NCI-H345 treated with DMSO at 0.1 percent for 48 hours (cell line): Measurements from ENCODE around the gene POLR1D.

ENCODE experiments used
- DNase-seq: peaks from one replicate; lab custom pipeline; 2025; ENCODE audit not compliant: unreplicated experiment; lab: John Stamatoyannopoulos, UW

The POLR1D gene

DNA sequence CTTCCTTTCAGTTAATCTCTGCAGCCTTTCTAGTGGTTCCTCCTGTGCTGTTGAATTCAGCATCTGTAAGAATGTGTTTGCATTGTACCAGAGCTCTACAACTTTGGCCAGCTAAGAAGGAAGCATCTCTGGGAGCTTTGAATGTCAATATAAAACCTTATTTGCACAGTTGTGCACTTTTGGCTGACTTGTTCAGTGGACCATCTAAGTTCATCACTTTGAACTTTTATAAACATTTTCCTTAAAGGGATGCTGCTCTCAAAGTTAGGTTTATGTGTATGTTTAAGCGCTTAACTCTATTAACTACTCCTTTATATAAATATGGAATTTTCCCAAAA, 15.6 kb downstream of the POLR1D start:
- DNase-seq, result no peak

DNA sequence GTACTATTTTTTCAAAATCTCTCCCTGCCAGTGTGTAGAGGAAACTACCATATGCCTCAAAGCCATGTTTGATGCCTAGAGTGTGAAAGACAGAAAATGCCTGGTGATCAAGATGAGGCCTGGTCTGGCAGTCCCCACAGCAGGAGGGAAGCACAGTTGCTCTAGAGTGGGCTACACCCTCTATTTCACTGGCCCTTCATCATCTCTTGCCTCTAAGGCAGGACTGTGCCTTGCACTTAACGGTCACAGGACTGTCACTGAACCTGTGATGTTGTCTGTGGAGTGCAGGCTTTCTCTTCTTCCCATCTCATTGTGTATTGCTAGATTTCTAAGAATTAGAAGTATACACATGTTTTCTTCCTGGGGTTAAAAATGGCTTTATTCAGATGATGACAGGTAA, 16.3 kb downstream of the POLR1D start:
- DNase-seq, result no peak

DNA sequence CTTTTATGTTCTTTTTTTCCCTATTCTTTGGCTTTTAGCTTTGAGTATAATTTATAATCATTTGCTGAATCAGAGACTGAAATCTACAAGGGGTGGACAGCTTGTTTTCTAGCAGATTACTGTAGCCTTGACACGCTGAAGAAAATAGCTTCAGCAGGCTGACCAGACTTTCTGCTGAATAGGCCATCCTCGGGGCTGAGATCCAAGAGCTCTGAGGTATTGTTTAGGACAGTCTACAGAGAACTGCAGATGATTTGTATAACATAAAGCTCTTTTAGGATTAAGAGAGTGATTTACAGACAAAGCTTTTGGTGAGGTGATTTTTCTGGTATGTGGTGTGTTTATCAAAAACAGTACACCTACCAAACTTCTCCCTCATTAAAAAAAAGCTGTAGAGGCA, 16.8 kb downstream of the POLR1D start:
- DNase-seq, result no peak

DNA sequence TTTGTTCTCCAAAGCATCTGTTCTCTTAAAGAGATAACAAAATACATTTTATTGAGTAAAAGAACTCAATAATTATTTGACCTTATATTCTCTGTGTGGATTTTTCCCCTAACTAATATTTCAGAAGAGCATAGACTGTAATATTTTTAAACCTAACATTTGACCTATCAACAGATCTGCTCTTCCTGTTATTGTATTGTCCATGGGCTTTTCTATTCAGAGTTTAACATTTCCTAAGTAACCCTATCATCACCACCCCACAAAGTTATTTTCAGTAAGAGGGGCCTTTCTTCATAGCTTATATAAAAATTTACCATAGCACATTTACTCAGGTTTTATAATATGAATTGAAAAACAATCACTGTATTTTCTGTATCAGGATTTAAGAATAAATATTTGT, 17.5 kb downstream of the POLR1D start:
- no peak for DNase-seq

DNA sequence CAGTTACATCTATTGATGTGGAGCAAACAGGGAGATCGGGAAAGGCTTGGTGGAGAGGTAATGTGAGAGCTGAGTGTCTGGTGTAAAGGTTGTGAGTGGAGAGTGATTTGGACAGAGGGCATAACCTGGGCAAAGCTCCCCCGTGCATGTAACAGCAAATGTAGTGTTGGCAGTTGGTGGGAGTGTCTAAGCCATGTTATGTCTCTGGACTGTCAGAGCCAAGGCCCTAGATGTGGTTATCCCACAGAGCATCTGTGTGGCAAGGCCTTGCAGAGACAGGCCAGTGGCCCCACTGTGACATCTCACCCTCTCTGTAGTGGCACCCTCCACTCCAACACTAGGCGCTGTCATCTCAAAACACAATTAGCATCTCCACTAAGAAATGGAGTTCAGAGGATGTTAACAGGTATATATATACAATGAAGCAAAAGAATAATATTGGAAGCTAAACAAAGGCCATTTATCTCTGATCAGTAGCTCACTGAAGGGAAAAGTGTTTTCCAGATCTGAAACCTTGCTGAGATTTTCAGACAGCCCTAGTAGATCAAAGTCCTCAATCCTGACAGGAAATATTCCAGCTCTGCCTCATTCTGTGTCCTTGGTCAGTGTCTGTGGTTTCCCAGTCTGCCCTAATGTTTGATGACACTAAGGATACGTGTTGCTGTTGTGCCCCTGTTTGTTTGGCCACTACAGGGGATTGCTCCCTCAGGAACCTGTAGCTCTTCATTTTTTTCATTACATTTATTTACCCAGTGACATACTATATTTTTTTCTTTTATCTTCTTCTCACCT, 20.2 kb downstream of the POLR1D start:
- DNase-seq, result no peak

DNA sequence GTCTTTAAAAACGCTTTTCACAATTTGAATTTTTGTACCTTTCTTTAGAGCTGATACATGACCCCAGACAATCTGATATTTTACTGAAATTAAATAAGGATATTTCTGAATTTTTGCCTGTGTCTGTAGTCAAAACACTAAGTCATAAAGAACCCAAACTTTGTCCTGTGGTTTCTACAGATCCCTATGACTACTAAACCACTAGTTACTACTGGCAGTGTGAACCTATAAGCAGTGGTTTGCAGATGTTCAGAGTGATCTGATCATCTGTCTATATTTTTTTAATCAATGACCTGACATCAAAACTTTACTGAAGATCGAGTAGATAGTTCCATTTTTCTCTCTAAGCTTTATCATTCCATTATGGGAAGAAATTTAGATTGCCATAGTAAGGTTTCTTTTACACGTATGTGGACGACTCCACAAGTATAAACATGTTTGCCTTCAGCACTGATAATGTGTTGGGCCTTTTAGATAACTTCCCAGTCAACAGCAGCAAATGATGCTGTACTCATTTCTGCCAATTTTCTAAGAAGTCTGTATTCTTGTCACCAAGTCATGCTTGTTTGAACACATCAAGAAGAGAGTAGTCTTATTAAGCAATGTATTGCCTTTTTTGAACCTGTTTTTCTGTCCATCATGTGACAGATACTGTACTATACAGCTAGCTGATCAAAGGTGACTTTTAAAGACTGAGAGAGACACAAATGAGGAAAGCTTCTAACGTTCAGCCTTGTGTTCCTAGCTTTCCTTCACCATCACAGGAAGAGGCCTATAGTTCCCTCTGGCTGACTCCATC, 21.8 kb downstream of the POLR1D start:
- DNase-seq, result no peak

DNA sequence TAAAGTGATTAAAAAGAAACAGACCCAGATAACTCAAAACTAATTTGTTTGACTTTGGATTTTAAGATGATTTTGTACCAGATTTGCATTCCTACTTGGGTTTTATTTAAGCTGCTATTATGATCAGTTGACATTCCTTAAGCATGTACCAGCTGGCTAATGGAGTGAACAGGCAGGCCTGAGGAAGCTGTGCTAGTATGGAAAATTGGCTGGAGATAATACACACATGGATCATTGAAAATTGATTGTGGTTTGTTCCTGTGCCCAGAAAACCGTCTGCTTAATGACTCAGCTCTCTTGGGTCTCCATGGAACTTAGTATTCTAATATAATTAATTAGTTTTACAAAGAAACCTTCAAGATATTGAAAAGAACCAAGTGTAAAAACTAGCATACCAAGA, 22.6 kb downstream of the POLR1D start:
- DNase-seq, result no peak

DNA sequence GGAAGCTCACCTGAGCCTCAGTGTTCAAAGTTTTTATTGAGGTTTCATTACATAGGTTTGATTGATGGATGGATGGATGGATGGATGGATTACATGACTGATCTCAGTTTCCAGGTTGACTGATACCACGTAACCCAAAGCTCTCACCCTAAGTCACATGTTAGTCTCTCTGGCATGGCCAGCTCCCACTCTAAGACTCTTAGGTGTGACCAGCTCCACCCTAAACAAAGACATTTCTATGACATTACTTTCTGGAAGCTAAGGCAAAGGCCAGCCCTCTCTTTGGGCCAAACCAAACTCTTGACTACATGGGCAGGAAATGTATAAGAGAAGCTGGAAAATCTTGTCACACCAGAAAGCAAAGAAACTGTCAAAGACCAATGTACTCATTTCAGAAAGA, 28.6 kb downstream of the POLR1D start:
- DNase-seq, result no peak

DNA sequence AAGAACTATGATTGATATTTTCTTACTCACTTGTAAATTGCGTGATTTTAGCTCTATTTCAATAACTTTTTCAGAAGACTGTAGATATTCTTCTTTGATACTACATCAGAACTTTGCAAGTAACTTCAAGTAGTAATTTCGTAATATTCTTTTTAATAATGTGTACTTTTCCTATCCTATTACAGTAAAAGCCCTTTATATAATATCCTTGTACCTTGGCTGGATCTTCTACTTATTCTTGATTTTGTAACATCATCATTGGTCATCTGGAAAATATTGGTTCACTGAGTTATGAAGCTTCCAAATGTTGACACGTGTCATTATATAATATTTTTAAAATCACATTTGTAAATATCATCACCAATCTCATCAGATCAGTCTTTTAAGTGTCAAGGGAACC, 32.4 kb downstream of the POLR1D start:
- DNase-seq, result no peak

DNA sequence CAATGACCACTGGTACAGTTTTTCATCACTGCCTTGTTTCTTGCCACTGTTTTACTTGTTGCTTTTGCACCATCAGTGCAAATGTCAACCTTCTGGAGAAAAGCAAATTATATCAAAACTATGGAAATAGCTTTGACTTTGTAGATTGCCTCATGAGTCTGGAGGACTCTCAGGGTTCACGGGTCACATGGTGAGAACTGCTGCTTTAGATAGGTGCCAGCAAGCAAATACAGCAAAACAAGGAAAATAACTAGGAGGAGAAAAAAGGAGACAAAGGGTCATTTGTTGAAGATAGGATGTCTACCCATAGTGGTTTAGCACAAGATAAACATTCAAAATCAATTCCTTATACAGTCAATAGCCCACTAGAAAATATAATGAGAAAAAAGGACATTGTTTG, 33.1 kb downstream of the POLR1D start:
- DNase-seq, result no peak

DNA sequence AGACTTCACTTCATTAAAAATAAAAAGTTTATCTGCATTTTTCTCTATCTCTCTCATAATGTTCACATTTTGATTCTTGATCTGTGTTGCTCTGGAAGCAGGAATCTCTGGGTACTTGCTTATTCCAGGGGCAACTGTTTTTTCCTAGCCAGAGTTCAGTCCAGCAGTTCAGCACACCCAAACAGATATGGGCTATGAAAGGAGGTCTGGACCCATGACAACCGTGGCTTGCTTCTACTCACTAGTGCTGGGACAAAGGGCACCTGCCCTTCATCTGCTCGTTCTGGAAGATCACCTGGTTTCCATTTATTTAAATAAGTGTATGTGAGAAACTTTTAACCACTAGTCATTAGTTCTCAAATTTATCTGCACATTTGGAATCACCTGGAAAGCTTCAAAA, 36.0 kb downstream of the POLR1D start:
- no peak for DNase-seq

DNA sequence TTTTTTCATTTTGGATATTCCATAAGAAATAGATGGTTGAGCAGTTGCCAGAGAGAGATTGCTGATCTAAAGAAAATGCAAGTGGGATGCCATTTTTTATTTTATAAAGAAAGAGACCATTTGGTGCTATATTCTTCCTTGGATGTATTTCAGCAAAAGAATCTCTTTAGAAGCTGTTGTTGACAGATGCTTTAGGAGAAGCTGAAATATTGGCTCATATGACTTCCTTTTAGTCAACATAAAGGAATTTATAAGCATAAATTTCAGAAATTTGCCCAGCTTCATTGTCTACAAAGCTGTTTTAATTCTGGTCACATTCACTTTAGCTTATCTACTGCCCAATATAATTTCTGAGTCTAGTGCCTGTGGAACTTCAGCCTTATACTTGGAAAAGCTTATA, 36.9 kb downstream of the POLR1D start:
- no peak for DNase-seq

DNA sequence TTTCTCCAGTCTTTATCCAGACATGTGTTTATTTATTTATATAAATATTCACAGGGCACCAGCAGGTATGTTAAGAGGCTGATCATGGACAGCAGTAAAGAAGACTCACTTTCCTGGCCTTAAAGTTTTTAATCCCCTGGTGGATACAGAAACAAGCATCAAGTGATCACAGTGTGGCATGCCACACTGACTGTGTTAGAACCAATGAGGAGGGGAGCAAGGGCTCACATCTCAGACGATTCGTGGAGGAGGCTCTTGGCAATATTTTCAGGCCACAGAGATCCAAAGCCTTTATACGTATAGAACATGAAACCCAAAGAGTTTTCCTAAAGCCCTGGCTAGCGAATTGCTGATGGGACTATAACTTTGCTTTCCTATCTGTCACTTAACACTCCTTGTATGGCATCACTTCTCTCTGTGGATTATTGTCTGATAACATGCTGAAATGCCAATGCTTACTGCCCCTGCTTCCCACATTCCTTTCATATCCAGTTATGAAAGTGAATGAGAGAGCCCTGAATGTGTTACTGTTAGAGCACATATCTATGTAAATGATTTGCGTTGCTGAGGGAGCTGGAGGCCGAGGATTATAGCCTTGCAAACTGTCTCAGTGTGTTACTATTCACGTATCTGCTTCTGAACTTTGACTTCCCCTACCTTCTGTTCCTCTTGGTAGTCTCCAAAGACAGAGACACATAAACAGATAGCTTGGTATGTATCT, 37.6 kb downstream of the POLR1D start:
- DNase-seq, result no peak

DNA sequence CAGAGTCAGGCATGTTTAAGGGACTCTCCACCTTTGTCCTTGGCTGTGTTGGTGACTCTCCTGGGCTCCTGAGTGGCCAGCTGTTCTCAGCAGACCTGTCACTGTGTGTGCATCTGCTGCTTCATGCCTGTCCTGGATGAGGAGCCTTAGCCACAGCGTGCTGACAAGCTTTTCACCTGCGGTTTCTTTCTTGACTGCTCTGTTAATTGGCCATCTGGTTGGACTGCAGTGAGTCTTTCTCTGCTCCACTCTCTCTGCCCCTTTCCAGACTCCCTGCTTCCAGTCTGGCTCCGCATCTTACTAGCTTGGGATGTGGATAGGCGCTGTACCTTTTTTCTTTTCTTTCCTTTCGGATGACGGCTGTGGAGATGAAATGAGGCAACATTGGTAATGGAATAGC, 38.8 kb downstream of the POLR1D start:
- DNase-seq, result no peak

DNA sequence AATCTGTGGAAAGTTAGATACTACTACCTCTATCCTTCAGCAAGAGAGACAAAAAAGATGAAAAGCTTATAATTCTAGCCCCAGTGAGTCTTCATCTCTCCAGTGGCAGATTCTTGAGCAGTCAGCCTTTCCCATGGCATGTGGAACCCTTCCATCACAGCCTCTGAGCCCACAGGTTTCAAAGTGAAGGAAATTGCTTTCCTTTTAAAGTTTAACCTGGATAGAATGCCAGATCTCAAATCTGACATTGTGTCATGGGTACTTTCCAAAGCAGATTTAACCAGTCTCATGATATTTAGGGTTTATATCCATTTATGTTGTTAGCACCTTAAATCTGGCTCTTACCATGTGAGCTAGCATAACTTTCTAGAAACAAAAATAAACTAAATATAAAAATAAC, 39.3 kb downstream of the POLR1D start:
- no peak for DNase-seq

DNA sequence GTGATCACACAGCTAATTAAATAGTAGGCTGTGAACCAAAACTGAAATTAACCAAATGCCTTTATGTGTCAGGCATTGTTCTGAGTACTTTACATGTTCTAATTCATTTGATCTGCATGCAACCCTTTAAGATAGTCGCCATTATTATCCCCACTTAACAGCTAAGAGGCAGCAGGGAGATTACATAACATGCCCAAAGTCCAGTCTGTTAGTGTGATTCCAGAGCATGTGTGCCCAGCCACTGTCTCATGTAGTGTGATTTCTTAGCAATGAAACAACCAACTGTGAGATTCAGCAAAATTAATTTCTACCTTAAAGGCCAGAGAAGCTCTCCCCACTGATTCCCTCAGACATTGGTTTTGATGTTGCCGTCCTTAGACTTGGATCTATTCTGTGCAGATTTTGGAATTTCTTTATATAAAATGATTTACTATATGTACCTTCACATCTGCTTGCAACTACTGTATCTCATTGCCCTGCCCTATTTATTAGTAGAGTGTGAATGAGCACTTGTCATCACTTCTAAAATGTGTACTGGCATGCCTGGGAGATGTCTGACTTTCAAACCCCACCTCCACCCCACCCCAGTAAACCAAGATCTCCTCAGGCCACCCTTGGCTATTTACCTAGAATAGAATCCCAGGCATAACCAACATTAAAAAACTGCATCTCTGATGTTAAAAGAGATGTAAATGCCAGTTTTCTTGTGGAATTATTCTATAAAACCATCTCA, 41.2 kb downstream of the POLR1D start:
- no peak for DNase-seq

DNA sequence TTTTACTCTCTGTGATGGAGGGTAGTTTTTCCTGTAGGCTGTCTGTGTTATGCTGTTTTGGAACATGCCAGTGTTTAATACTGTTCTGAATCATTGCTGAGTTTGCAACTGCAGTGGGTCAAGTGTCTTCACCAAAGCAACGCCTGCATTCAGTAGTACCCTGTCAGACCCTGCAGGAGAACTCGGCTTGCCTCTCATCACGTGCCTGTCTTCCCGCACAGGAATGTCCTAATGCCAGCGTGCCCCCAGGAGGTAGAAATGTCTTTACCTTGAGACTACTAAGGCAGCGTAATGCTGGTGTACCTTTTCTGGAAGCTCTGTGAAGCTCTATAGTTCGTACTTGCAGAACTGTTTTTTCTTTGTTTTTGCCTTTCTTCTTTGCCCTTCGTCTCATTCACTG, 42.3 kb downstream of the POLR1D start:
- DNase-seq, result no peak

DNA sequence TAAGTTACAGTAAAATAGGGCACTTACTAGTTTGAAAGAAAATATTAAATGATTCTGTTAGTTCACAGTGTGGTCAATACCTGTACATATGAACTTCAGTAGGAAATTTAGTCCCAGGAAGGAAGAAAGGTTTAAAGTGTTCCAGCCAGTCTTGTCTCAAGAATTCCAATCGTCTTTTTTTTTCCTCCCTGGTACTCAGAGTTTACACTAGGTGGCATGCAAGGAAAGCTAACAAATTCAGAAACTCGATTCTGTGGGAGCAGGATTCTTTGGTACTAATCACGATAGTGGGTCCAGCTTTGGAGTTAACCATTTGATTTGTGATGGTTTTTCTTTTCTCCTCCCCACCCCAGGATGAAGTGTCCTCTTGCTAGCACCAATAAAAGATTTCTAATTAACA, 43.6 kb downstream of the POLR1D start:
- no peak for DNase-seq

DNA sequence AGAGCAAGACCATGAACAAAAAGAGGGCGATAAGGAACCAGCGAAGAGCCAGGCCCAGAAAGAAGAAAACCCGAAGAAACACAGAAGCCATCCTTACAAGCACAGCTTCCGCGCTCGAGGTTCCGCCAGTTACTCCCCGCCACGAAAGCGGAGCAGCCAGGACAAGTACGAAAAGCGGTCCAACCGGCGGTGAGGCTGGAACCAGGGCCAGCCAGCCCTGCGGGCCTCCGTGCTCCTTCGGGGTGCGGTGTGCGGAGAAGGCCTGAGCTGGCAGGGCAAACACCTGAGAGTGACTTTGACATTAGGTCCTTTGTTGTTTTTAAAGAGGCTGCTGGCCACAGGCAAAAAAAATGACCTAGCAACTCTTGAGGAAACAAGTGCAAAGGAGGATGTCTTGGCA, 44.1 kb downstream of the POLR1D start:
- no peak for DNase-seq

DNA sequence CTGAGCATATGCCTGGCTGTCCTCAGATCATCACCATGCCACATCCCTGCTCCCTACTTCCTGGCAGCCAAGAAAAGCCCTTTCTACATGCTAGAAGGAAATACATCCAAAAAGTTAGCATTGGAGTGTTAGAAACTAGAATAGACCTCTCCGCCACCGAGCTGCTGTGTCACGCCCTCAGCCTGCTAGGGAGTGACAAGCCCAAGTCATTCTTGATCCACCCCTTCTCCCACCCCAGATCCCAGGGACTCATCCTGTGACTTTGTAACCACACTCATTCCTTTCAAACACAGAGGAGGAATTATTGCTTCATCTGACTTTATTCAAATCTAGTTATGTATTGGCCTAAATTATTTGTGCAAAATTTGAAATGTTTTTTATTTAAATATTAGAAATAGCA, 45.3 kb downstream of the POLR1D start:
- DNase-seq, result no peak

DNA sequence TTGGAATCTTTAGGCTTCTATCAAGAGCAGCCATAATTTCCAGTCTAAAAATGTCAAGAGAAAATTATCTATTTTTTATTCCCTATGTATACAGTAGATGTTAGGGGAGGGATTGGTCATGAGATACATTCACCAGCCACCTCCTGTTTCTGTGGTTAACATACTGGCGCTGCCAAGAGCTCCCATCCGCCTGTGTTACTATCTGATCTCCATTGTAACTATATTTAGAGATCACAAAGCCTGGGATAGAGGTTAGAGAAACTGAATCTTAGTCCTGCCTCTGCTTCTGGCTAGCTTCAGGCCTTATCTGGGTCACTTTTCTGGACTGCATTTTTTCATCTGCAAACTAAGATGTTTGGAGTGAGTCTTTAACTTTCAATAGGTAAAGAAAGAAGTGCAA, 46.3 kb downstream of the POLR1D start:
- no peak for DNase-seq
